Stimulated activated CD8-positive, alpha-beta memory T cell treated with anti-CD3 and anti-CD28 coated beads, Interleukin-4, amount 100 ng/mL, for 1 hour (primary cell): ENCODE measurements around the gene VCL.
"Not testable (repeated sequence)": the region's sequence is repeated elsewhere in the genome, so short reads cannot be mapped to it uniquely, and the experiment has no call there.

ENCODE experiments used
- DNase-seq, 2 donors: peaks; one replicate each; pipeline ENCODE4 v3.0.0-alpha.2; 2020; ENCODE audit warnings: low read depth in 2 of 2, low spot score in 1 of 2

VCL gene

GRCh38 chr10:74103560-74104258 is 105.8 kb downstream of the VCL start:
- no peak for DNase-seq

GRCh38 chr10:74104480-74104879 is 106.6 kb downstream of the VCL start:
- DNase-seq: no peak

- DNase-seq: no peak
Measured at GRCh38 chr10:74104996-74105395, 107.1 kb downstream of the VCL start.

GRCh38 chr10:74107391-74107790 is 109.5 kb downstream of the VCL start:
- no peak for DNase-seq

GRCh38 chr10:74109452-74109851 is 111.5 kb downstream of the VCL start:
- no peak for DNase-seq

- no peak for DNase-seq
Measured at GRCh38 chr10:74110120-74110519, 112.2 kb downstream of the VCL start.

- no peak for DNase-seq
Measured at GRCh38 chr10:74111799-74112198, 113.9 kb downstream of the VCL start.

GRCh38 chr10:74113546-74113945 is 115.6 kb downstream of the VCL start:
- no peak for DNase-seq

GRCh38 chr10:74114041-74114448 is 116.1 kb downstream of the VCL start:
- DNase-seq: no peak

GRCh38 chr10:74117738-74118137 is 119.8 kb downstream of the VCL start:
- DNase-seq: no peak

GRCh38 chr10:74118804-74119203 is 120.9 kb downstream of the VCL start:
- DNase-seq: no peak

GRCh38 chr10:74120911-74121310 is 123.0 kb downstream of the VCL start:
- DNase-seq: no peak

- DNase-seq: no peak
Measured at GRCh38 chr10:74121368-74121767, 123.5 kb downstream of the VCL start.

- DNase-seq: no peak
Measured at GRCh38 chr10:74122060-74122459, 124.1 kb downstream of the VCL start.

- no peak for DNase-seq
Measured at GRCh38 chr10:74123081-74123480, 125.2 kb downstream of the VCL start.

- DNase-seq: no peak
Measured at GRCh38 chr10:74133923-74134820, 136.3 kb downstream of the VCL start.

GRCh38 chr10:74135452-74135851 is 137.5 kb downstream of the VCL start:
- DNase-seq: no peak

GRCh38 chr10:74137992-74138391 is 140.1 kb downstream of the VCL start:
- DNase-seq: no peak

- not testable (repeated sequence) for DNase-seq
Measured at GRCh38 chr10:74138596-74138995, 140.7 kb downstream of the VCL start.

GRCh38 chr10:74139981-74140380 is 142.1 kb downstream of the VCL start:
- DNase-seq: no peak

- DNase-seq: no peak
Measured at GRCh38 chr10:74140553-74140952, 142.6 kb downstream of the VCL start.

- no peak for DNase-seq
Measured at GRCh38 chr10:74145133-74145532, 147.2 kb downstream of the VCL start.
